Activated CD8-positive, alpha-beta T cell treated with anti-CD3 and anti-CD28 coated beads for 36 hours (primary cell): Measurements from ENCODE around the gene ANKS1B. TPM values are rescaled to one million over a fixed set of nuclear protein-coding genes. Genes with fewer than 3 reads are reported as not detected.

Experiments used
- ATAC-seq: fragments of 200-7000 bp; cut with Tn5 transposase; one replicate; pipeline ENCODE4 v1.10.0; 2021; ENCODE audit warnings: mild to moderate bottlenecking, moderate library complexity
- CTCF ChIA-PET: fragments of 350-600 bp; sonication (Branson Sonifier 250); formaldehyde crosslinking; loops from one replicate; lab custom pipeline; 2021; ENCODE audit warnings: antibody characterized with exemption; lab: Charles Lee
- POLR2A ChIA-PET: fragments of 350-600 bp; sonication (Branson Sonifier 250); formaldehyde crosslinking; loops from one replicate; lab custom pipeline; 2021; ENCODE audit warnings: antibody characterized with exemption; lab: Charles Lee
- DNase-seq: peaks from one replicate; pipeline ENCODE4 v3.0.0-alpha.2; 2020
- H3K27ac Mint-ChIP-seq: one replicate; pipeline ENCODE4 v1.8.0; 2021; ENCODE audit warnings: mild to moderate bottlenecking, mixed read lengths
- H3K27me3 Mint-ChIP-seq: one replicate; pipeline ENCODE4 v1.8.0; 2021; ENCODE audit warnings: mixed read lengths
- H3K36me3 Mint-ChIP-seq: one replicate; pipeline ENCODE4 v1.8.0; 2021; ENCODE audit warnings: low read depth, mixed read lengths
- H3K4me1 Mint-ChIP-seq: one replicate; pipeline ENCODE4 v1.8.0; 2021; ENCODE audit warnings: low read depth, mixed read lengths
- H3K4me3 Mint-ChIP-seq: one replicate; pipeline ENCODE4 v1.8.0; 2021; ENCODE audit warnings: mild to moderate bottlenecking, moderate library complexity, mixed read lengths
- H3K9me3 Mint-ChIP-seq: one replicate; pipeline ENCODE4 v1.8.0; 2021; ENCODE audit warnings: mixed read lengths
- intact Hi-C: fragments of 100-400 bp; cut with micrococcal nuclease; formaldehyde crosslinking; loops from one replicate; pipeline ENCODE4 v1.10.0; 2022
- total RNA-seq, 2 experiments: library from RNA; stranded (reverse); gene quantifications; one replicate each; pipeline ENCODE4 v1.2.3, GENCODE V29; 2021
- TF ChIP-seq, protein P1 (sequence below): fragments of 200-600 bp; IDR thresholded peaks from one replicate; pipeline ENCODE4 v1.8.0; 2022; ENCODE audit warnings: antibody characterized with exemption, mild to moderate bottlenecking

Gene ANKS1B
- total RNA-seq, 2 experiments from 2014 or later = 0.54 TPM; not detected in 1

DNA sequence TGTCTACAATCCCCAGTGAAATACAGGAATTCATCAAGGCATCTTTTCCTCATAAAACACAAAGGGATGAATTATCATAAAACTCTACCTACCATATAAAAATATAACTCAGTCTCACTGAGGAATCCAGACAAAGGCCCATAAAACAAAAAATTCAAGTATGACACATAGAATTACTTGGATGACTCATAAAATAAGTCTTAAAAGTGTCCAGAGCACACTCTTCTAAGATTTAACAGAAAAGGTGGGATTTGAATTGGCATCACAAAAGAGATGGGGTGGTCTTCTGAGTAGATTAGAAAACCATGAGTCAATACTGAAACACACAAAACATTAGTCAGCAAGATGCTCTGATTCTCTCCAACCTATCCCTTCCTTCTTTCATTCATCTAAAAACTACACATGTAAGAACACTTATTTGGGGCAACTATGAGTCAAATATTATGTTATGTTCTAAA lies 539.8 kb downstream of the ANKS1B start:
- ChIA-PET POLR2A (no interaction called here), CTCF (no interaction called here)
- Mint-ChIP-seq H3K36me3 (no peaks in the 10 kb centered on the region), H3K27me3 (no peaks in the 10 kb centered on the region), H3K4me1 (no peaks in the 10 kb centered on the region), H3K27ac (no peak overlapping the region), H3K4me3 (no peak overlapping the region), H3K9me3 (peaks cover 3% of the 10 kb centered on the region)
- TF ChIP-seq, protein P1, sequence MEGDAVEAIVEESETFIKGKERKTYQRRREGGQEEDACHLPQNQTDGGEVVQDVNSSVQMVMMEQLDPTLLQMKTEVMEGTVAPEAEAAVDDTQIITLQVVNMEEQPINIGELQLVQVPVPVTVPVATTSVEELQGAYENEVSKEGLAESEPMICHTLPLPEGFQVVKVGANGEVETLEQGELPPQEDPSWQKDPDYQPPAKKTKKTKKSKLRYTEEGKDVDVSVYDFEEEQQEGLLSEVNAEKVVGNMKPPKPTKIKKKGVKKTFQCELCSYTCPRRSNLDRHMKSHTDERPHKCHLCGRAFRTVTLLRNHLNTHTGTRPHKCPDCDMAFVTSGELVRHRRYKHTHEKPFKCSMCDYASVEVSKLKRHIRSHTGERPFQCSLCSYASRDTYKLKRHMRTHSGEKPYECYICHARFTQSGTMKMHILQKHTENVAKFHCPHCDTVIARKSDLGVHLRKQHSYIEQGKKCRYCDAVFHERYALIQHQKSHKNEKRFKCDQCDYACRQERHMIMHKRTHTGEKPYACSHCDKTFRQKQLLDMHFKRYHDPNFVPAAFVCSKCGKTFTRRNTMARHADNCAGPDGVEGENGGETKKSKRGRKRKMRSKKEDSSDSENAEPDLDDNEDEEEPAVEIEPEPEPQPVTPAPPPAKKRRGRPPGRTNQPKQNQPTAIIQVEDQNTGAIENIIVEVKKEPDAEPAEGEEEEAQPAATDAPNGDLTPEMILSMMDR = no peak
- no peak for ATAC-seq
- no peak for DNase-seq
- intact Hi-C loops = no loop called here

DNA sequence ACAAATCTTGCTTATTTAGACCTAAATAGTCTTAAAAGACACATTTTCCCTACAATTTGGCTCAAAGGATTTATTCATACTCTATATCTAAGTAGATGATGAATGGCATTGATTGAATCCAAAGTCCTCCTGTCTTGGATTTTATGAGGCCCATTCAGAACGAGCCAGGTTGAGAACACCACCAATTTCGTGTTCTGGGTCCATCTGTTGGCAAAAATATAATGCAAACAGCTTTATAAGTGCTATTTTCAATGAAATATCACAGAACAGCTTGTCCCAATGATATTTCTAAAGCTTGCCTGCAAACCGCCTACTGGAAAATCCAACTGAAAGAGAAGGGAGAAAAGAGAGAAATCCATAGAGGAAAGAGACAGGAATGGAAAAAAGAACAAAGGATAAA lies 542.0 kb downstream of the ANKS1B start:
- H3K27me3 Mint-ChIP-seq = no peaks in the 10 kb centered on the region
- peaks cover 2% of the 10 kb centered on the region for H3K9me3 Mint-ChIP-seq
- TF ChIP-seq, protein P1 = no peak
- no peaks in the 10 kb centered on the region for H3K36me3 Mint-ChIP-seq
- CTCF ChIA-PET = no interaction called here
- POLR2A ChIA-PET = no interaction called here
- no peak overlapping the region for H3K4me3 Mint-ChIP-seq
- H3K27ac Mint-ChIP-seq = no peak overlapping the region
- DNase-seq (no peak), ATAC-seq (no peak)
- intact Hi-C loops = no loop called here
- H3K4me1 Mint-ChIP-seq = no peaks in the 10 kb centered on the region

DNA sequence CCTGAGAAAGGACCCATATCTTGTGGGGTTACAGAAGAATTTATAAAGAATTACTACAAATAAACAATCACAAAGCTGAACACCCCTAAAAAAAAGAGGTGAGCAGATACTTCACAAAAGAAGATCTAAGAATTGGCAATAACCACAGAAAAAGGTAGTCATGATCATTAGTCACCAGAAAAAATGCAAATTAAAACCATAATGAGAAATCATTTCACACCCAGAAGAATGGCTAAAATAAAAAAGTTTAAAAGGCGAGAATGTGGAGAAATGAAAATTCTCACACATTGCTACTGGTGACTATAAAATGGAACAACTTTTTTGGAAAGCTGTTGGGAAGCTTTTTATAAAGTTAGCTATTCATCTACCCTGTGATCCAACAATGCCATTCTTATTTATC lies 545.3 kb downstream of the ANKS1B start:
- DNase-seq (no peak), ATAC-seq (no peak)
- TF ChIP-seq, protein P1 = no peak
- intact Hi-C loops = no loop called here
- H3K9me3 Mint-ChIP-seq = no peaks in the 10 kb centered on the region
- no peaks in the 10 kb centered on the region for H3K36me3 Mint-ChIP-seq
- H3K27ac Mint-ChIP-seq = no peak overlapping the region
- no peaks in the 10 kb centered on the region for H3K4me1 Mint-ChIP-seq
- ChIA-PET CTCF (no interaction called here), POLR2A (no interaction called here)
- H3K27me3 Mint-ChIP-seq = no peaks in the 10 kb centered on the region
- H3K4me3 Mint-ChIP-seq = no peak overlapping the region

DNA sequence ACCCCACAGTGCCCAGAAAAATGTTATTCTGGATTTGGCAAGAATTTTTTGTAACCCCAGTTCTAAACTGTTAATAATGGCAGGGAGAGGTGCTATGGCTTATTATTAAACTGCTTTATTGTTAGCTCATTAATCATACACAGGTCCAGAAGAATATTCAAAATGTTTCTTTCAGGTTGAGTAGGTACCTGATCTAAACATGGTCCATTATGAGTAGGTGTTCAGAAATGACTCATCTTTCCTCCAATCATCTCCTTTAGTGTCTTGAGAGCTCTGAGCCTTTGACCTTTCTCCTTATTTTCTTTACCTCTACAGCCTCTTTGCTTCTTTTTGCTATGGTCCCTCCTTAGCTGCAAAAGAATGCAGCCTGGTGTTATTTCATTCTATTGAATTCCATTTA lies 548.2 kb downstream of the ANKS1B start:
- H3K27me3 Mint-ChIP-seq = no peaks in the 10 kb centered on the region
- no peak for DNase-seq
- TF ChIP-seq, protein P1 = no peak
- ChIA-PET CTCF (no interaction called here), POLR2A (no interaction called here)
- no peaks in the 10 kb centered on the region for H3K36me3 Mint-ChIP-seq
- peaks cover 4% of the 10 kb centered on the region for H3K9me3 Mint-ChIP-seq
- H3K4me1 Mint-ChIP-seq = no peaks in the 10 kb centered on the region
- ATAC-seq = peak; percentile 60
- no peak overlapping the region for H3K4me3 Mint-ChIP-seq
- intact Hi-C loops = no loop called here
- no peak overlapping the region for H3K27ac Mint-ChIP-seq

DNA sequence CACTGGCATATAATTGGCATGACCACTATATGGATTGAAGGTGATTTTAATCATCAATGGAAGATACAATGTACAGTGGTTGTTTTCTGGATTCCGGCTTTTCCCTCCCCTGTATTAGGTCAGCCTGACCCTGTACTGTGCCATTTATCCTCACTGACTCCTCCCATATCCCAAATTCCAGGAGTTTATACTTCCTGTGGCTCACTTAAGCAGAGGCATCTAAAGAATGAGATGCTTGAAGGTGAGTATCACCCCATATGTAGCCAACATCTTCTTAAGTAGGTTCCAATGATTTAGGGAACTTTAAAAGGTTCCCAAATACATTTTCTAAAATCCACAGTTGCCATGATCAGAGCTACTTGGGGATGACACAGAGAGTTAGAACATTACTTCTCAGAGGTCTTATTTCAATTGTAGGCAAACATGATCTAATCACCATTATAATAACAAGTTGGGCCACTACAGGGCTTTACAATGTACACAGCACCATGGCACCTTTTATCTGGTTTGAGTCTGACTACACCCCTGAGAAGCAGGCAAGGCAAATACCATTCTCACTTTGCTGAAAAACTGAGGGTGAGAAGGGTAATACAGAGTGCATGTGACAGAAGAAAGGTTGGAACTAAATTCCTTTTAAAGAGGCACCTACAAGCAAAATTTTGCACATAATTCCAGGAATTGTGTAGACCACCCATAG lies 549.5 kb downstream of the ANKS1B start:
- H3K4me1 Mint-ChIP-seq = no peaks in the 10 kb centered on the region
- H3K4me3 Mint-ChIP-seq = no peak overlapping the region
- intact Hi-C loops = no loop called here
- ChIA-PET POLR2A (no interaction called here), CTCF (no interaction called here)
- TF ChIP-seq, protein P1 = no peak
- H3K27me3 Mint-ChIP-seq = no peaks in the 10 kb centered on the region
- DNase-seq = no peak
- H3K9me3 Mint-ChIP-seq = peaks cover 4% of the 10 kb centered on the region
- no peak overlapping the region for H3K27ac Mint-ChIP-seq
- ATAC-seq = no peak
- H3K36me3 Mint-ChIP-seq = no peaks in the 10 kb centered on the region
